Heart right ventricle (tissue), 16 donors: ENCODE measurements around the gene HOXA11. TPM values are rescaled to one million over a fixed set of nuclear protein-coding genes. Genes with fewer than 3 reads are reported as not detected.

Source experiments
- ATAC-seq, 8 donors: fragments of 200-7000 bp; cut with Tn5 transposase; one replicate each; pipeline ENCODE4 v1.9.1; 2020; ENCODE audit warnings: mild to moderate bottlenecking in 8 of 8, moderate library complexity in 8 of 8, moderate number of reproducible peaks in 1 of 8
- DNase-seq, 2 donors: peaks; one replicate each; pipeline ENCODE4 v3.0.0-alpha.2; 2020
- H3K27ac ChIP-seq, 10 donors: fragments of 200-600 bp; sonication (generic) in 2 of 10; one replicate each; pipeline versions ENCODE4 v1.5.0 to v1.8.0; 2020 to 2022; ENCODE audit warnings: mild to moderate bottlenecking in 3 of 10
- H3K27me3 ChIP-seq, 7 donors: fragments of 200-600 bp; one replicate each; pipeline ENCODE4 v1.8.0; 2021 to 2022; ENCODE audit warnings: mild to moderate bottlenecking in 2 of 7
- H3K36me3 ChIP-seq, 9 donors: fragments of 200-600 bp; sonication (generic) in 1 of 9; one replicate each; pipeline versions ENCODE4 v1.5.0 to v1.8.0; 2020 to 2022; ENCODE audit warnings: mild to moderate bottlenecking in 2 of 9
- H3K4me1 ChIP-seq, 9 donors: fragments of 200-600 bp; sonication (generic) in 1 of 9; one replicate each; pipeline versions ENCODE4 v1.5.0 to v1.8.0; 2020 to 2022; ENCODE audit warnings: mild to moderate bottlenecking in 4 of 9
- H3K4me3 ChIP-seq, 10 donors: fragments of 200-600 bp; sonication (generic) in 2 of 10; one replicate each; pipeline versions ENCODE4 v1.5.0 to v1.8.0; 2020 to 2022; ENCODE audit warnings: mild to moderate bottlenecking in 7 of 10, moderate library complexity in 2 of 10
- H3K9me3 ChIP-seq, 11 donors: fragments of 200-600 bp in 10 of 11; sonication (generic) in 2 of 11; one replicate each; pipeline versions ENCODE4 v1.5.0 to v1.8.0; 2013 to 2022; ENCODE audit warnings: mild to moderate bottlenecking in 2 of 11, control low read depth in 1 of 11, moderate library complexity in 1 of 11
- CTCF ChIP-seq, 9 donors: fragments of 200-600 bp; sonication (generic) in 2 of 9; IDR thresholded peaks; one replicate each; pipeline versions ENCODE4 v1.5.0 to v1.8.0; 2021 to 2022; ENCODE audit warnings: antibody characterized with exemption in 9 of 9, mild to moderate bottlenecking in 5 of 9, moderate library complexity in 1 of 9
- WGBS, 2 donors: extraction: QIAGEN DNeasy Blood & Tissue Kit; methylation state at CpG; one replicate each; pipeline ENCODE4 v1.1.7; 2013; ENCODE audit warnings: inconsistent platforms in 1 of 2; 5-methylcytosine and 5-hydroxymethylcytosine counted together
- intact Hi-C, 10 donors: fragments of 100-400 bp; cut with DNase I; formaldehyde crosslinking; loops; one replicate each; pipeline versions ENCODE4 v1.11.1 to v1.14.2; 2022
- polyA plus RNA-seq, 2 donors: library from polyadenylated mRNA; stranded (reverse); fragments of 200-250 nt; gene quantifications; one replicate each; pipeline ENCODE4 v1.2.3, GENCODE V29; 2013
- total RNA-seq, 10 donors: library from RNA; stranded (reverse); fragmentation: NEBNext Ultra II Directional in 3 of 10; extraction: Animal tissue kit (Norgen Biotek cat#: 25700) in 3 of 10; gene quantifications; one replicate each; pipeline versions ENCODE4 v1.2.1 to v1.2.4, GENCODE V29; 2021 to 2023
- donor health status: Arrhythmogenic right ventricular cardiomyopathy.
- donor health status: ischemic (EF 13 %, LVEDD 7.1; RV severe dilation, severe dysfunction).
- donor health status: healthy with polysubstance abuse.
- donor health status: DM: no; HTN: yes; CAD: no.
- donor health status: DM: no; HTN: no; CAD: no.
- donor health status: ischemic (EF 25% LVEDD 6.9; RV normal size, moderate dysfunction).
- donor health status: ischemic (EF 25% LVEDD 5.7; RV mildly dilated, moderate dysfunction).
- donor health status: healthy.
- donor health status: DM: yes; HTN: yes; CAD: no.
- donor health status: Ischemic cardiomyopathy.
- donor health status: ischemic (EF 35%, LVEDD 5.7; RV mildly dilated, moderate dysfunction).
- donor health status: nonischemic (EF 11% LVEDD 7.7; RV severe dilation, severe dysfunction).
- donor health status: DM: yes; HTN: yes; CAD: no.
- donor health status: PGD.
- donor health status: ischemic (EF 29% LVEDD 5.4; RV normal size, mild dysfunction).
- donor health status: nonischemic (EF 23%, LVEDD 6.1; RV moderate dilation, normal function).

The HOXA11 gene
- total and polyA plus RNA-seq, 12 donors = not detected

DNA sequence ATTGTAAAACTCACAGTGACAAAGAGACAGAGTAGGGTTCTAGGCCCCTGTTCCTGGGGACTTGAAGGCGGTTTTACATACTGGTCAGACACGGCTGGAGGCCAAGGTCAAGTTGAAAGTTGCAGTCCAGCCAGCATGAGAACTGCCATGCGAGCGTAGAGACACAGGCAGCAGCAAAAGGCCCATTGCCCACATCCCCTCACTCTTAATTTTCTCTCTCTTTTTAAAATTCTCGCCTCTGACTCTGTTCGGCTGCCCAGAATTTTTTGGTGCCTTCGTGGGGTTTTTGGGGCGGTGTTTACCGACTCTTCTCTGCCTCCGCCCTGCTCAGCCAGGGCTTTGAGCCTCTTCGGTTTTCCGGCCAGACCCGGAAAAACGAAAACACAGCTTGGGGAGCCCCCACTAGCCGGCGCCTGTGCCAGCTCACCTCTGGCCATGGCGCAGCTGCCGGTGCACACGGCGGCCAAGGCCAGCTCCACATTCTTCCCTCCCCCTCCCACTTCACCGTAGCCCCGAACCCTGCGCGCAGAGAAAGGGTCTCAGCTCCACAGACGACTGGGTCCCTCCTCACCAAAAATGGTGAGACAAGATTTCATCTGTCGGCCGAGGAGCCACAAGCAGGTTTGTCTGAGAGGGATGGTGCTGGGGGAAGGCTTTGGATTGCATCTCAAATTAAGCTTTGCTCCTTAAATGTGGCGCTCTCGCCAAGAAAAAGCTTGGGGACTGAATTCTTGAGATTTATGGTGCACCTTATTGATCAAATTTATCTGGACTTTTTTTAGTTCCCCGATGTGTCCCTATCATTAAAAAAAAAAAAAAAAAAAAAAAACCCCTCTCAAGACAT is 17.2 kb upstream of the HOXA11 start:
- H3K9me3 ChIP-seq = no peaks in the 10 kb centered on the region
- DNase-seq (no peak), ATAC-seq (no peak)
- WGBS, 2 donors = 11 to 21% methylated on average over 30 of the region's 30 CpGs
- H3K27ac ChIP-seq = no peak overlapping the region
- no peaks in the 10 kb centered on the region for H3K36me3 ChIP-seq
- TF ChIP-seq CTCF (IDR thresholded peaks at IDR 0.05) = no peak
- no peak overlapping the region for H3K4me3 ChIP-seq
- intact Hi-C loops = loop anchor here in 6 of 10 donors (10.0 kb wide), 5 partner anchors 383 to 893 kb away; no protein-coding TSS in a partner anchor
- peaks cover 69 to 98% (median 97%) of the 10 kb centered on the region in 7 donors for H3K27me3 ChIP-seq
- H3K4me1 ChIP-seq = peaks cover 0 to 50% (median 30%) of the 10 kb centered on the region in 9 donors

DNA sequence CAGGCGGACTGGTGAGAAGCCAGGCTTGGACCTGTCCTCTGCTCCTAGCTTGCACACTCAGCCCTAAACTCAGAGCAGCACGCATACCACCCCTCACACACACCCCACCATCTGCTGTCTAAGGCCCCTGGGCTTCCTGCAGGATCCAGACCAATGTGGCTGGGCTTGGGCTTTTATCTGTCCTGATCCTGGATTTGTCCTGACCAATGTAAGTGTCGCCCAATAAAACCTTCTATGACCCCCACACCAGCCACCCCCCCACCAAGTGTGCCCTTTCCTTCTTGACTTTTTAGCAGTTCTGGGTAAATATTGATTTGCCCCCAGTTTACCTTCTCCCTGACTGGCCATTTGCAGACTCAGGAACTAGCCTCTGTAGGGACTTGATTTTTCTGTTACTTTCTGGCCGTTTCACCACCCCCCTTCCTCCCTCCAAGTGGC is 16.6 kb upstream of the HOXA11 start:
- DNase-seq (no peak), ATAC-seq (no peak)
- no peaks in the 10 kb centered on the region for H3K36me3 ChIP-seq
- no peak overlapping the region for H3K27ac ChIP-seq
- TF ChIP-seq CTCF (IDR thresholded peaks at IDR 0.05) = no peak
- H3K4me1 ChIP-seq = peaks cover 0 to 50% (median 30%) of the 10 kb centered on the region in 9 donors
- 16 to 35% methylated on average over 4 of the region's 4 CpGs for WGBS, 2 donors
- H3K9me3 ChIP-seq = no peaks in the 10 kb centered on the region
- peak overlapping the region in 1 of 10 donors; percentile 44 for H3K4me3 ChIP-seq
- peaks cover 63 to 98% (median 97%) of the 10 kb centered on the region in 7 donors for H3K27me3 ChIP-seq
- intact Hi-C loops = loop anchor here in 6 of 10 donors (10.0 kb wide), 5 partner anchors 383 to 893 kb away; no protein-coding TSS in a partner anchor

DNA sequence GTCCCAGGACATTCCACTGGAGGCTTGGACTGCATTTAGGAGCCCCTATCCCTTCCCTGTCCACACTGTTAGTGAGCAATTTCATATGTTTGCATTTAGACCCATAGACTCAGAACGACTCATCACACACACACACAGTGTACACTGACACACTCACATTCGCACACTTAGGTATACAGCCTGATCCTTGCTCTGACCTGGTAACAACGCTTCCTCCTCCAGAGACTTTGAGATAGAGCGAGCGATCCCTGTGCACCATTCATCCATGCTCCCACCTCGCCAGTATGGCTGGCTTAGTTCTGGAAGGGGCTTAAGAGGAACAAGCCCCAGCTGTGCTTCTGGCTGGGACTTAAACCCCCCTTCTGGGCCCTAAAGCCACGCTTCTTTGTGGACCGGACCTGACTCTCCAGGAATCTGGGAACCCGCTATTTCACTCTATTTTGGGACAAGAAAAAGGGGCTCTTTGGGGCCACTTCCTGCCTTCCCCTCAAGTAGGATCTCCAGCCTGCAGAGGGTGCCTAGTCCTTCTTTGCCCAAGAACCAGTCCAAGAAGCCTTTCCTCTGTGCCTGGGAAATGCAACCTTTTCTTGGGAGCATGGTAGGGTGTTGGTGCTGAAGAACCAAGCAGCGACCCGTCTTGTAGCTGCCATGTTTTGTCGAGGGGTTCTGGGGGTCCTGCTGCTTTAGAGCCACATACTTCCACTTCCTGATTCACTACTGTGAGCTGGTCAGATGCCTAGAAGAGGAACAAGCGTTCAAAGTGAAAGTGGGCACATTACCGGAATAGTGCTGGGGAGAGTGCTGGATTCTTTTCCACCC is 15.9 kb upstream of the HOXA11 start:
- peak overlapping the region in 4 of 10 donors; percentile 19 to 44 (median 38) for H3K4me3 ChIP-seq
- no peak overlapping the region for H3K27ac ChIP-seq
- H3K9me3 ChIP-seq = no peaks in the 10 kb centered on the region
- H3K4me1 ChIP-seq = peaks cover 0 to 50% (median 32%) of the 10 kb centered on the region in 9 donors
- no peak for TF ChIP-seq CTCF (IDR thresholded peaks at IDR 0.05)
- peaks cover 60 to 98% (median 97%) of the 10 kb centered on the region in 7 donors for H3K27me3 ChIP-seq
- peak in 3 of 8 donors; percentile 15 to 56 (median 43) for ATAC-seq
- intact Hi-C loops = loop anchor here in 6 of 10 donors (10.0 kb wide), 5 partner anchors 384 to 894 kb away; no protein-coding TSS in a partner anchor
- 6 to 14% methylated on average over 14 of the region's 14 CpGs for WGBS, 2 donors
- H3K36me3 ChIP-seq = no peaks in the 10 kb centered on the region
- DNase-seq = no peak
